GM21576 (cell line): ENCODE measurements around the gene DAB2IP.

Source experiments
- ATAC-seq: cut with Tn5 transposase; IDR thresholded peaks from one replicate; pipeline ENCODE4 v1.9.1; 2021; ENCODE audit warnings: mild to moderate bottlenecking, moderate library complexity; ENCODE audit not compliant: unreplicated experiment

DAB2IP gene

GRCh38 chr9:121625590-121625989, 25.8 kb upstream of the DAB2IP start:
- ATAC-seq = no peak

- no peak for ATAC-seq
Observed at GRCh38 chr9:121626012-121626411, 25.4 kb upstream of the DAB2IP start.

- ATAC-seq = no peak
Observed at GRCh38 chr9:121627427-121627826, 24.0 kb upstream of the DAB2IP start.

- no peak for ATAC-seq
Observed at GRCh38 chr9:121628401-121628800, 23.0 kb upstream of the DAB2IP start.

GRCh38 chr9:121631115-121631514, 20.3 kb upstream of the DAB2IP start:
- ATAC-seq = no peak

GRCh38 chr9:121631978-121632418, 19.4 kb upstream of the DAB2IP start:
- ATAC-seq = no peak

- no peak for ATAC-seq
Observed at GRCh38 chr9:121633119-121633714, 18.2 kb upstream of the DAB2IP start.

GRCh38 chr9:121633736-121634135, 17.7 kb upstream of the DAB2IP start:
- ATAC-seq = no peak

- ATAC-seq = no peak
Observed at GRCh38 chr9:121634329-121635261, 16.8 kb upstream of the DAB2IP start.

- no peak for ATAC-seq
Observed at GRCh38 chr9:121635300-121635876, 16.0 kb upstream of the DAB2IP start.

GRCh38 chr9:121636341-121636865, 15.0 kb upstream of the DAB2IP start:
- no peak for ATAC-seq

GRCh38 chr9:121636978-121637712, 14.3 kb upstream of the DAB2IP start:
- ATAC-seq = no peak

- ATAC-seq = no peak
Observed at GRCh38 chr9:121637713-121638220, 13.7 kb upstream of the DAB2IP start.

- no peak for ATAC-seq
Observed at GRCh38 chr9:121638399-121638798, 13.0 kb upstream of the DAB2IP start.

- no peak for ATAC-seq
Observed at GRCh38 chr9:121638901-121639592, 12.4 kb upstream of the DAB2IP start.

GRCh38 chr9:121639619-121640018, 11.8 kb upstream of the DAB2IP start:
- ATAC-seq = no peak

GRCh38 chr9:121640076-121640475, 11.4 kb upstream of the DAB2IP start:
- ATAC-seq = no peak

GRCh38 chr9:121640491-121641223, 10.8 kb upstream of the DAB2IP start:
- ATAC-seq = no peak

- ATAC-seq = no peak
Observed at GRCh38 chr9:121641224-121641611, 10.2 kb upstream of the DAB2IP start.
